Left forelimb (tissue), 1 donor: ENCODE results near the gene SLC25A4.
"Not testable (repeated sequence)": the region's sequence is repeated elsewhere in the genome, so short reads cannot be mapped to it uniquely, and the experiment has no call there.

Experiments
- DNase-seq: peaks from one replicate; pipeline ENCODE4 v3.0.0-alpha.2; 2018; ENCODE audit warnings: low spot score

SLC25A4 gene

DNA sequence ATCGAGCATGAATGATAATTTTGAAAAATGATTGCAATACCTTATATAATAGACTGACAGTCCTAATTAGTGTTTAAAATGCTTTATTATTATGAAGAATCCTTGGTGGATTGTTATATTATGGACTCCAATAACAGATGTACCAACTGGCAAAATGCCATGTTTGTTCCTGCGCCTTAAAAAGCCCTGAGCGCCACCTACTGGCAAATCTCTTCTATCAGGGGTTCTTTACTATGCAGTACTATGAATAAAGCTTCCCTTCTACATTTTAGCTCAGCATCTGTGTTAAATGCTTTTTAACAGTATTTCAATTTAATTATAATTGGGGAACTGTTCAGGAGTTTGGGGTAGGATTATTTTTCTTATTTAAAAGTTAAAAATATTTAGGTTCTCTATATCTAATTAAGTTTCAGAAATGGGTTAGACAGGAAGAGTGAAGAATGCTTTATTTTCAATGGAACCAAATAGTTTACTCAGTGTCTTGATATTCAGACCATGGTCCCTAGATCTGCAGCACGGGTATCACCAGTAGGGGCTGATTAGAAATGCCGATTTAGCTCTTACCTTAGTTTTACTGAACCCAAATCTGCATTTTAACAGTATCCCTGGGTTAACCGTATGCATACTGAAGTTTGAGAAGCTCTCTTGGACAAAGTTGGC, 40.7 kb downstream of the SLC25A4 start:
- no peak for DNase-seq

DNA sequence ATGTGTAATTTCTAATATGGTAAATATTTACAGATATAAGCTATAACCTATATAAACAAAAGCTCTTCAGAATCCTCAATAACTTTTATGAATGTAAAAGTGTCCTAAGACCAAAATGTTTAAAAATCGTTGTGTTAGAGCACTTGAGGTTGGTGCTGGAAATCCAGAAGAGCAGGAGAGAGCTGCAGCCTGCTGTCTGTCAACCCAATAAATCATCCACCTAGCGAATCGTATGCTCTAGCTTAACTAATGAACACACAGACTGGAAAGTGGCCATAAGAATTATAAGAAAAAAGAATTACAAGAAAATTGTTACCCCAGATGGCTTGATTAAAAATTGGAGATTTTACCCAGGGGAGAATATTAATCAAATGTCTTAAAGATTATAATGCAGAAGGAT, 43.7 kb downstream of the SLC25A4 start:
- DNase-seq = no peak

DNA sequence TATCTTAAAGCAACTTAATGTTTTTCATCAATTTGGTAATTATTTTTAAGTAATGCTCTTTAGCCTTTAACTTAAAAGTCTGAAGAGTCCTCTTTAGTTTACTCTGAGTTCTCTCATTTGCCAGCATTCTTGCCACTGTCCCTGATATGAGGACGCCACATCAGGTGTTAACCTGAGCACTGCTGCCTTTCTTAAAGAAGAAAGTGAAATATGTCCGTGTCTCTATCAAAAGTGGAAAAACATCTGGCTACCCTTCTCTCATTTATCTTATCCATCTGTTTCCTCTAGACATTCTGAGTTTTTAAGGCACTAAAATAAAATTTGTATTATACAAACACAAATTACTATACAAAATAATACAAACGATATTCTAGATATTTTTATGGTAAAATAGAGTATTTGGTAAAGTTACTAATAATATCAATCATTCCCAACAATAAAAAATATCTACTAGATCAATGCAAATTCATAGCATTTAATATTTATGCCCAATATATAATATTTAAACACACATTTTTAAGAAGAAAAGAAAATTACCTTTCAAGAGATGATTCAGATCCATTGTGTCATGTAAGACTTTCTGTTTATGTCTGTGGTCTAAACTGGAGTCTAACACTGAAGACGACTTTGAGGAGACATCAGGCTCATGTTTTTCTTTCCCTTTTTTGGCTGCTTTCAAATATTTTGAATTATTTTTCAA, 46.7 kb downstream of the SLC25A4 start:
- DNase-seq = no peak

DNA sequence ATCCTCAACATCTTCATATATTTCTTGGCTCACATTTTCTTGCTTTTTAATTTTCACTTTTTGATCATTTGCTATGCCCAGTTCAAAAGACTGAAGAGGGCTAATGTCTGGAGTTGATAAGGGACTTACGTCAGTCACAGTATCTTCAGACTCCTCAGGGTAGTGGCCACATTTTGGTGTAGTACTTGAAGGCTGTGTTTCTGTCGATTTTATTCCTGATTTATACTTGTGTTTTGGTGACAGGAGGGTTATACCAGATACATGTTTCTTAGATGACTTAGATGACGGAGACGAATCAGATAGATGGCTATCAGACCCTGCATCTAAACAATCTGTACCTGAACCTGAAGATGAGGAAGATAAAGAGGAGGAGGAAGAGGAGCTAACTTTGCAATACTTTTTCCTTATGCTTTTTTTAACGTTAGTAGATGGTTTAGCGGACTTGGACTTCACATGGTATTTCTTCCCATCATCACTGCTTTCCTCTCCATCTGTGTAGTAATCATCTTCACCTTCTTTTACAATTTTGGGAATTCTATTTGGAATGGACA, 47.3 kb downstream of the SLC25A4 start:
- DNase-seq = no peak

DNA sequence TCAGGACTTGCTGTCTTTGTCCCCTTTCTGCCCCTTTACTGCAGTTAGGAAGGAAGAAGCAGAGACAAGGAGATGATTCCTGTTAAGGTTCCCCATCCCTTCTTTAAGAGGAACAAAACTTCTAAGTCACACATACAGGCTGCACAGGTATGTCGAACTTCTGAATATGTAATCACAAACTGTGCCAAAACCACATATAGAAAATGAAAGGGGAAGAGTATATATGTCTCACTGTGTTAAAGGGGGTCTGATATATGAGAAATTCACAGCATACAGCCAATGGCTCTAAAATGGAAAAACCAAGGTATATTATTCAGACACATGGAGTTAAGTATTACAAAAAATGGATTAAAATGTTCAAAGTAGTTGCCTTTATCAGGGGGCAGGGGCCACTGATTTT, 49.0 kb downstream of the SLC25A4 start:
- DNase-seq = no peak

DNA sequence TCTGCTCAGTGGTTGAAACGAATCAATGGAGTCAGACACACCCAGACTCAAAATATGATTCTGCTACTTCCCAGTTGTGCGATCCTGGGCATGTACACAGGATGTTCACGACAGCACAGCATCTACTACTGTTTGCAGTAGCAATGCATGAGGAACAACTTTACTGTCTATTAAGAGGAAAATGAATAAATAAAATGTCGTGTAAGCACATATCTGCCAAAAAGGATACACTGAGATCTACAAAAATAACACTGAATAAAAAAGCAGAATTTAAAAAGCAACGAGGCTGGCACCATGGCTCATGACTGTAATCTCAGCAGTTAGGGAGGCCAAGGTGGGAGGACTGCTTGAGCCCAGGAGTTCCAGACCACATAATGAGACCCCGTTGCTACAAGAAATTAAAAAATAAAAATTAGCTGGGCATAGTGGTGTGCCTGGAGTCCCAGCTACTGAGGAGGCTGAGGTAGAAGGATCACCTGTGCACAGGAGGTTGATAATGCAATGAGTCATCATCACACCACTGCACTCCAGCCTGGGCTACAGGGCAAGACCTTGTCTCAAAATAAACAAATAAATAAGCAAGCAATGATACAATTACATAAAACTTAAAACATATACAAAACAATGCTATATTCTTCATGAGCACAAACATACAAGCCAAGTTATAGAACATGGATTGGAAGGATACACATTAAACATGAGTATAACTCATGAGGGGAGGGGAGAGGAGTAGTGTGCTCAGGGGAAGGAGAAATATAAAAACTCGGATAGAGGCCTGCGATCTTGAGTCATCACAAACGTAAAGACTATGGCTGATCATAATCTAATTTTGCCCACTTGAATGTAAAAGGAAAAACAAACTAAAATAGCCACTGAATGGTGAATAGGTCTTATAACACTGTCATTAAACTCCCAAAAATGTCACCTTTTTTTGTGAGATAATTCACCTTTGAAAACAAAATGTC, 52.1 kb downstream of the SLC25A4 start:
- no peak for DNase-seq

DNA sequence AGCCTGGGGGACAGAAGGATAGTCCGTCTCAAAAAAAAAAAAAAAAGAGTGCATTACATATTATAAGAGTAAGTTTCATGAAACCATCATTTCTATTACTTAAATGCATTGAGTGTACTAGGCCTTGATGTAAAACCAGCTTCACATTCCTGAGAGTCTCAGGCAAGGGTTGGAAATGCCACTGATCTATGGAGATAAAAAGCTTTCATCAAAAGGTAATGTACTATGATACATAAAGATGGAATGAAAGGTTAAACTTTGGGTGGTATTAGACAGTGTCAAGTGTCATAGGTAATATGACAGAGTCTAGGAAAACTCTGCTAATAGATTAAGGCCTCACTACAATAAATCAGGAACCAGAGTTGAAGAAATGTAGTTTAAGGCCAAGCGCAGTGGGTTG, 53.4 kb downstream of the SLC25A4 start:
- no peak for DNase-seq

DNA sequence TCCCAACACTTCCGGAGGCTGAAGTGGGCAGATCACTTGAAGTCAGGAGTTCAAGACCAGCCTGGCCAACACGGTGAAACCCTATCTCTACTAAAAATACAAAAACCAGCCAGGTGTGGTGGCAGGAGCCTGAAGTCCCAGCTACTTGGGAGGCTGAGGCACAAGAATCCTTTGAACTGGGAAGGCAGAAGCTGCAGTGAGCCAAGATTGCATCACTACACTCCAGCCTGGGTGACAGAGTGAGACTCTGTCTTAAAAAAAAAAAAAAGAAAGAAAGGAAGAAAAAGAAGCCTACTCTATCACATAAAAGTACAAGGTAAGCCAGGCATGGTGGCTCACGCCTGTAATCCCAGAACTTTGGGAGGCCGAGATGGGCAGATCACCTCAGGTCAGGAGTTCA, 55.1 kb downstream of the SLC25A4 start:
- not testable (repeated sequence) for DNase-seq
